Ovary (tissue), 3 donors: ENCODE measurements around the gene CCDC148.

Experiments used
- POLR2A ChIP-seq: fragments of 450-650 bp; IDR thresholded peaks from one replicate; pipeline ENCODE4 v1.6.1; 2017; ENCODE audit warnings: antibody characterized with exemption, mild to moderate bottlenecking, moderate library complexity
- TF ChIP-seq, protein P1 (sequence below), 3 donors: fragments of 450-650 bp in 2 of 3; fragments of 200-600 bp in 1 of 3; IDR thresholded peaks; one replicate each; pipeline versions ENCODE4 v1.5.1 to v1.8.0; 2016 to 2022; ENCODE audit warnings: antibody characterized with exemption in 3 of 3, mild to moderate bottlenecking in 1 of 3
- donor health status: DM: no; HTN: no; CAD: no.

DNA sequence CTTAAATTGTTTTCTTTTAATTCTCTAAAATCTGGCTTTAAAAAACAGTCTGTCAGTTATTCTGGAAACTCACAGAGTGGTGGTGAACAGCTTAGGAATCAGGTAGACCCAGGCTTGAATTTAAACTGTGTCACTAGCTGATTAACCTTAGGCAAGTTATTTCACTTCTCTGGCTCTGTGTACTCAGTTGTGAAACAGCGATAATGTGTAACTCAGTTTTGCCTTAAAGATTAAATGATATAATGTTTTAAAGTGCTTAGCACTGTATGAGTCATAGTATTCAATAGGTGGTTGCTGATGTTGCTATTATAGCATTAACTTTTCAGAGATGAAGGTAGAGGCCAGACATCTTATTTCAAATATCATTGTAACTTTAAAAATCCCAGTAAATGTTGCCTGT, 40.9 kb upstream of the CCDC148 start:
- TF ChIP-seq, protein P1, sequence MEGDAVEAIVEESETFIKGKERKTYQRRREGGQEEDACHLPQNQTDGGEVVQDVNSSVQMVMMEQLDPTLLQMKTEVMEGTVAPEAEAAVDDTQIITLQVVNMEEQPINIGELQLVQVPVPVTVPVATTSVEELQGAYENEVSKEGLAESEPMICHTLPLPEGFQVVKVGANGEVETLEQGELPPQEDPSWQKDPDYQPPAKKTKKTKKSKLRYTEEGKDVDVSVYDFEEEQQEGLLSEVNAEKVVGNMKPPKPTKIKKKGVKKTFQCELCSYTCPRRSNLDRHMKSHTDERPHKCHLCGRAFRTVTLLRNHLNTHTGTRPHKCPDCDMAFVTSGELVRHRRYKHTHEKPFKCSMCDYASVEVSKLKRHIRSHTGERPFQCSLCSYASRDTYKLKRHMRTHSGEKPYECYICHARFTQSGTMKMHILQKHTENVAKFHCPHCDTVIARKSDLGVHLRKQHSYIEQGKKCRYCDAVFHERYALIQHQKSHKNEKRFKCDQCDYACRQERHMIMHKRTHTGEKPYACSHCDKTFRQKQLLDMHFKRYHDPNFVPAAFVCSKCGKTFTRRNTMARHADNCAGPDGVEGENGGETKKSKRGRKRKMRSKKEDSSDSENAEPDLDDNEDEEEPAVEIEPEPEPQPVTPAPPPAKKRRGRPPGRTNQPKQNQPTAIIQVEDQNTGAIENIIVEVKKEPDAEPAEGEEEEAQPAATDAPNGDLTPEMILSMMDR (IDR thresholded peaks at IDR 0.05), result no peak
- no peak for TF ChIP-seq POLR2A
